Neural cell (in vitro differentiated cells): ENCODE data around the gene ROBO1. TPM values are rescaled to one million over a fixed set of nuclear protein-coding genes. Genes with fewer than 3 reads are reported as not detected.

Experiments
- H2AFZ ChIP-seq: fragments of 200-600, 300-800 bp; sonication (generic), shearing (Covaris generic); 2 replicates; pipeline ENCODE4 v1.6.0; 2014; ENCODE audit warnings: low read depth, mild to moderate bottlenecking, antibody characterized with exemption, low read length, moderate library complexity
- H3F3A ChIP-seq: fragments of 200-600 bp; shearing (Covaris generic); 2 replicates; pipeline ENCODE4 v1.6.1; 2016; ENCODE audit warnings: mild to moderate bottlenecking, moderate library complexity, mixed read lengths, antibody characterized with exemption, low read length; ENCODE audit not compliant: insufficient read depth, poor library complexity, severe bottlenecking
- H3K27ac ChIP-seq: fragments of 200-600, 300-800 bp; sonication (generic), shearing (Covaris generic); 2 replicates; pipeline ENCODE4 v1.5.1; 2014; ENCODE audit warnings: mild to moderate bottlenecking, low read length, moderate library complexity
- H3K27me3 ChIP-seq: fragments of 300-800, 200-600 bp; sonication (generic), shearing (Covaris generic); 2 replicates; pipeline ENCODE4 v1.6.0; 2014; ENCODE audit warnings: mild to moderate bottlenecking, low read depth, low read length, moderate library complexity; ENCODE audit not compliant: insufficient read depth
- H3K36me3 ChIP-seq: fragments of 300-800, 200-600 bp; sonication (generic), shearing (Covaris generic); 2 replicates; pipeline ENCODE4 v1.5.1; 2014; ENCODE audit warnings: mild to moderate bottlenecking, antibody characterized with exemption, low read length, moderate library complexity; ENCODE audit not compliant: insufficient read depth
- H3K4me2 ChIP-seq: fragments of 300-800, 200-600 bp; sonication (generic), shearing (Covaris generic); 2 replicates; pipeline ENCODE4 v1.6.0; 2014; ENCODE audit warnings: mild to moderate bottlenecking, low read length
- H3K4me3 ChIP-seq: fragments of 300-800, 200-600 bp; sonication (generic), shearing (Covaris generic); 2 replicates; pipeline ENCODE4 v1.5.1; 2014; ENCODE audit warnings: mild to moderate bottlenecking, low read length, moderate library complexity
- H3K79me2 ChIP-seq: fragments of 200-600 bp; shearing (Covaris generic); replicated peaks from 2 replicates; pipeline ENCODE4 v1.6.0; 2014; ENCODE audit warnings: mild to moderate bottlenecking, low read length, moderate library complexity; ENCODE audit not compliant: insufficient read depth
- H3K9ac ChIP-seq: fragments of 300-800, 200-600 bp; sonication (generic), shearing (Covaris generic); 2 replicates; pipeline ENCODE4 v1.6.1; 2016; ENCODE audit warnings: mild to moderate bottlenecking, low read length, mixed read lengths
- H3K9me2 ChIP-seq: fragments of 200-600 bp; shearing (Covaris generic); 2 replicates; pipeline ENCODE4 v1.6.1; 2016; ENCODE audit warnings: mild to moderate bottlenecking, low read length, mixed read lengths; ENCODE audit not compliant: insufficient read depth
- H3K9me3 ChIP-seq: fragments of 200-600, 300-800 bp; sonication (generic), shearing (Covaris generic); 2 replicates; pipeline ENCODE4 v1.6.1; 2016; ENCODE audit warnings: mild to moderate bottlenecking, mixed run types, low read length, moderate library complexity, mixed read lengths
- H4K20me1 ChIP-seq: fragments of 200-600 bp; shearing (Covaris generic); 2 replicates; pipeline ENCODE4 v1.6.1; 2016; ENCODE audit warnings: mild to moderate bottlenecking, mixed run types; ENCODE audit not compliant: insufficient read depth
- CTCF ChIP-seq: fragments of 450-650 bp; IDR thresholded peaks from 2 replicates; pipeline ENCODE4 v1.5.1; 2014; ENCODE audit warnings: antibody characterized with exemption, mild to moderate bottlenecking, moderate library complexity; ENCODE audit not compliant: poor library complexity, severe bottlenecking
- EP300 ChIP-seq: fragments of 450-650 bp; conservative IDR thresholded peaks from 2 replicates; pipeline ENCODE4 v1.6.1; 2014; ENCODE audit warnings: antibody characterized with exemption, mild to moderate bottlenecking, moderate library complexity; ENCODE audit not compliant: poor library complexity, severe bottlenecking
- MXI1 ChIP-seq: fragments of 450-650 bp; conservative IDR thresholded peaks from 2 replicates; pipeline ENCODE4 v1.6.1; 2014; ENCODE audit warnings: antibody characterized with exemption, mild to moderate bottlenecking; ENCODE audit not compliant: poor library complexity, severe bottlenecking
- POLR2AphosphoS5 ChIP-seq: IDR thresholded peaks from 2 replicates; pipeline ENCODE4 v1.6.1; 2012
- RAD21 ChIP-seq: fragments of 450-650 bp; conservative IDR thresholded peaks from 2 replicates; pipeline ENCODE4 v1.6.1; 2014; ENCODE audit warnings: antibody characterized with exemption, mild to moderate bottlenecking, moderate library complexity
- REST ChIP-seq: IDR thresholded peaks from 2 replicates; pipeline ENCODE4 v1.6.1; 2012; ENCODE audit warnings: borderline replicate concordance
- SMC3 ChIP-seq: fragments of 450-650 bp; conservative IDR thresholded peaks from 2 replicates; pipeline ENCODE4 v1.6.1; 2014; ENCODE audit warnings: antibody characterized with exemption, mild to moderate bottlenecking, moderate library complexity; ENCODE audit not compliant: poor library complexity
- polyA plus RNA-seq: library from polyadenylated mRNA; depleted of rRNA; stranded (reverse); fragments of >200 nt; gene quantifications from 2 replicates; pipeline ENCODE4 v1.2.3, GENCODE V29; 2014

ROBO1 gene
- polyA plus RNA-seq, 1 donor from 2014 or later = 183 TPM

GRCh38 chr3:79543218-79543982 is 224.4 kb downstream of the ROBO1 start:
- Histone ChIP-seq H3K4me2 (peak overlapping the region; percentile 61), H3F3A (peaks cover 8% of the 10 kb centered on the region), H2AFZ (no peak overlapping the region), H3K9me3 (no peaks in the 10 kb centered on the region), H3K79me2 (no peaks in the 10 kb centered on the region), H3K27me3 (no peaks in the 10 kb centered on the region), H4K20me1 (no peaks in the 10 kb centered on the region), H3K27ac (peak overlapping the region; percentile 85), H3K9me2 (no peaks in the 10 kb centered on the region), H3K36me3 (no peaks in the 10 kb centered on the region), H3K9ac (peak overlapping the region; percentile 47), H3K4me3 (peak overlapping the region; percentile 47)
- TF ChIP-seq EP300 = peak; percentile 61
- no peak for TF ChIP-seq CTCF
- peak; percentile 16 for TF ChIP-seq SMC3
- TF ChIP-seq REST = no peak
- peak; percentile 41 for TF ChIP-seq POLR2AphosphoS5

- no peaks in the 10 kb centered on the region for H3K79me2 ChIP-seq
These were observed 233.1 kb downstream of the ROBO1 start for GRCh38 chr3:79534727-79535126.

More at GRCh38 chr3:79534727-79535126, 233.1 kb downstream of the ROBO1 start:
- H3K27ac ChIP-seq = no peak overlapping the region
- no peak overlapping the region for H3K4me2 ChIP-seq
- no peaks in the 10 kb centered on the region for H3K9me3 ChIP-seq
- no peaks in the 10 kb centered on the region for H3K27me3 ChIP-seq
- H2AFZ ChIP-seq = no peak overlapping the region
- no peak overlapping the region for H3K9ac ChIP-seq
- no peaks in the 10 kb centered on the region for H4K20me1 ChIP-seq
- no peaks in the 10 kb centered on the region for H3F3A ChIP-seq
- no peaks in the 10 kb centered on the region for H3K36me3 ChIP-seq
- TF ChIP-seq CTCF = no peak
- TF ChIP-seq SMC3 = no peak
- TF ChIP-seq POLR2AphosphoS5 = no peak
- no peak for TF ChIP-seq MXI1
- no peak for TF ChIP-seq RAD21
- H3K4me3 ChIP-seq = no peak overlapping the region
- H3K9me2 ChIP-seq = no peaks in the 10 kb centered on the region
